Measurements from ENCODE around the gene KRT78. TPM values are rescaled to one million over a fixed set of nuclear protein-coding genes. Genes with fewer than 3 reads are reported as not detected.

KRT78 gene
- total RNA-seq, 1 experiment from 2014 or later, result not detected

DNA sequence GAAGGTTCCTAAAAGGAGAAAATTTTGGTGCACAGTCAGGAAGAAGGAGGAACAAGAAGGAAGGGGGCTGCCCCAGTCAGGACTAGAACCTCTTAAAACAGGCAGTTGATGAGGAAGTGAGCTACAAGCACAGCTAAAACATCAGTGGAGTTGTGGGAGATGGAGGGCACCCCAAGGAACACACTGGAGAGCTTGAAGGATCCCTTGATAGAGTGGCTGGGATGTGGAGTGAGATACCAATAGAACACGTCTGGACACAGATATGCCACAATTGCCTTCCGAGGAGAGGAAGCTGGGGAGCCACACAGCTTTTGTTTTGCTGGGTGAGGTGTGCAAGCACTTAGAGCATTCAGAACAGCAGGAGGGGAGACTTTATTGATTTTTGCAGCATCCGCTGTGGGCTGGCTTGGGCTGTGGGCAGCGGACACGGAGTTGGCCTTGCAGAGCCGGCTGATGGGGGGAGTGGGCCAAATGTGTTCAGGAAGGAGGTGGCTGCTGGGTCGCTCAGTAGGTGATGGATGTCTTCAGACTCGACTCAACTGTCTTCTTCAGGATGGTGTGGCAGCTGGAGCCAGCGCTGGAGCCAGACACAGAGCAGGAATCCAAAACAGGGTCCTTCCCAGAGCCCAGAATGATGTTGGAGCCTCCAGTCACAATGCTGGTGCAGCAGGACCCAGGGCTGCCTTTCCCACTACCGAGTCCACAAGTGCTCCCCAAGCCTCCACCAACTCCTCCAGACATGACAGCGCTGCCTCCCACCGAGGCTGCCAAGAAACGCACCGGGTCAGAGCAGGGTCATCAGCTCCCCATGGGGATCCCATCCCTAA is 10.0 kb downstream of the KRT78 start:
- no peak for DNase-seq (ENCODE audit: low spot score)

GRCh38 chr12:52837781-52838608 is 10.8 kb downstream of the KRT78 start:
- DNase-seq (ENCODE audit: low spot score), result no peak

DNA sequence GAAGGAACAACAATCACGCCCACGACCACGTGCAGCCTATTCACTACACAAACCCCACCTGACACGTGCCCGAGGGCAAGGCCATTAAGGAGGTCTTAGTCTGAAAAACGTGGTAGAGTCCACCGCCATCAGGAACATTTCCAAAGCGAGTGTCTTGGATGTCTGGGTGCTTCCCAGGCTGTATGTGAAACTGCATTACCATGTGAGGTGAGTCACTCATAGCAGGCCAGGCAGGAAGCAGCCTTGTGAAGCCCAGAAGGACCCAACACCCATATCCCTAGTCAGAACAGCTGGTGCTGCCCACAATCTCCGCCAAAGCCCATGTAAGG is 11.4 kb downstream of the KRT78 start:
- DNase-seq (ENCODE audit: low spot score), result peak; percentile 86

- no peak for DNase-seq (ENCODE audit: low spot score)
These were observed 12.0 kb downstream of the KRT78 start for GRCh38 chr12:52836491-52837412.

DNA sequence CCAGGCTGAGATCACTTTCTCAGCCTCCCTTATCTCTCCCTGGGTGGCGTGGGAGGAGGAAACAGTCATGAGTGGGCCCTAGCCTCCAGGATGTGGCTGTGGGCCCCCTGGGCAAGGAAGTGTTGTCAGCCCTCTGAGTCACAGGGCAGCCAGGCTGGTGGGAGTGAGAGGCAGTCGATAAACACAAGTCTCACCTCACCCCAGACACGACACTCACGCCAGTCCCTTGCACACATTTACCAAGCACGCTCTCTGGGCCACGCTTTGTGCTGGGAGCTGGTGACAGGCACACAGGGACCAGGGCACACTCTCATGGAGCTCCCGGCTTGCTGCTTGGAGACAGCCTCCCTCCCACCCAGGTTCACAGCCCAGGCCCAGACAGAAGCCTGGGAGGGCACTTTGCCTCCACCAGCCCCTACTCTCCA is 12.7 kb downstream of the KRT78 start:
- DNase-seq (ENCODE audit: low spot score), result peak; percentile 52

DNA sequence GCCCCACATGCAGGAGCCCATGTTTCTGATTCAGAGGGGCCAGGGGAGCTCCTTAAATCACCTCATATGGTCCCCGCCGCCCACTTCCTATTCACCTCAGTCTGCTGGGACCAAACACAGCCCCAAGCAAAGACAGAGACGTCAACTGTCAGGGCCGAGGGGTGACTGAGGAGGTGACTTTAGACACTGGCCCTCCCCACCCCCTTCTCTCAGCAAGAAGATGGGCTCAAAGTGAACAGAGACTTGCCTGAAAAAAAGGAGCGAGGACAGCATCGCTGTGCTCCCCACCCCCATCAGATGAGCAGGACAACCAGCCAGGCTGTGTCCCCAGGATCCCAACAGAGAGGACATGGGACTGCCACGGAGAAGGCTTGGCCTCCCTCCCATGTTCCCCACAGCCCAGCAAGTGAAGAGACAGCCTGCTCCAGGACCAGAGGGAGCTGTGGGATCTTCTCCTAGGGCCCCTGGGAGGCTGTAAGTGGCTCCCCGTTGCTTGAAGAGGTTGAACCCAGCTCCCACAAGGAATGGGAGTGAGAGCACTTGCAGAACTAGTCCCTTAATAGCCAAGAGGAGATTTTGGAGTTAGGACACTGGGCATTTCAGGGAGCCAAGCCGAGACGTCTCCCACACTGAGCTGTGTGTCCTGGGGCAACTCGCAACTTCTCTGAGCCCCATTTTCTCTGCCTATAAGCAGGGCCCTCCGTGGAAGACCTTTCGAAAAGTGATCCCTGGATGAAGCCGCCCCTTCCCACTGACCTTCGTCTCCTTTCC is 13.3 kb downstream of the KRT78 start:
- DNase-seq (ENCODE audit: low spot score), result no peak

- no peak for DNase-seq (ENCODE audit: low spot score)
These were observed 14.1 kb downstream of the KRT78 start for GRCh38 chr12:52834727-52835001.

DNA sequence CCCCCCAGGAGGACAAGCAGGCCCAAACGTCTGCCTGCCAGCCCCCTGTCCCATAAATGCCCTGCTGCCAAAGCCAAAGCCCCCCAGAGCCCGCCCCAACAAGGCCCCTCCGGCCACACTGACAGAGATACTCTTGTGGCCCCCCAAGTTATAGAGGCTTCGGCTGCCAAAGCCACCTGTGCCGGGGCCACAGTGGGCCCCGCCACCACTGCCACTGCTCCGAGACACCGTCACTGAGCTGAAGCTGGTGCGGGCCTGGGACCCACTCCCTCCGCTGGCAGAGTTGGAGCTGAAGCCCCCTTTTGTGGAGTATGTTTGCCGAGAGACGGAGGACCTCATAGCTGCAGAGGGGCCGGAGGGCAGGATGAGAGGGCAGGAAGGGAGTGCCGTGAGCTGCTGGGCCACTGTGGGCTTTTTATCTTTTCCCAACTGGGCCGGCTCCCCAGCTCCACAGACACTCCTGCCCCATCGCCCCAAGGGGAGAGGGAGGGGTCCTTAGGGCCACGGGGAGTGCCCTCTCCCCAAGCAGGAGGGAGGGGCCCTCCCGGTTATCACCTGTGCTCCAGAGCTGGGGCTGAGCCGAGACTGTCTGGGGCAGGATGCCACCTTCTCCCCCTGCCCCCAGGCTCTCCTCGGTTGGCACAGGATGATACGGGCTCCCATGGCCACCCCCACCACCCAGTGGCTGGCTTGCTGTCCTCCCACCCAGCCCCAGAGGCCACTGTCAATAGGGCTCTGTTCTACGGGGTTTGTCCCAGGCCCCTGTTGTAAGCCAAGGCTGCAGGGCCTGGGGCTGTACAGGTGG is 14.7 kb downstream of the KRT78 start, which contains the start of gene KRT79:
Gene KRT79 (minus strand): TSS at position 390 of the 805 bp plus-strand sequence. CDS start 51 bp downstream, at position 339.
- DNase-seq (ENCODE audit: low spot score), result no peak

DNA sequence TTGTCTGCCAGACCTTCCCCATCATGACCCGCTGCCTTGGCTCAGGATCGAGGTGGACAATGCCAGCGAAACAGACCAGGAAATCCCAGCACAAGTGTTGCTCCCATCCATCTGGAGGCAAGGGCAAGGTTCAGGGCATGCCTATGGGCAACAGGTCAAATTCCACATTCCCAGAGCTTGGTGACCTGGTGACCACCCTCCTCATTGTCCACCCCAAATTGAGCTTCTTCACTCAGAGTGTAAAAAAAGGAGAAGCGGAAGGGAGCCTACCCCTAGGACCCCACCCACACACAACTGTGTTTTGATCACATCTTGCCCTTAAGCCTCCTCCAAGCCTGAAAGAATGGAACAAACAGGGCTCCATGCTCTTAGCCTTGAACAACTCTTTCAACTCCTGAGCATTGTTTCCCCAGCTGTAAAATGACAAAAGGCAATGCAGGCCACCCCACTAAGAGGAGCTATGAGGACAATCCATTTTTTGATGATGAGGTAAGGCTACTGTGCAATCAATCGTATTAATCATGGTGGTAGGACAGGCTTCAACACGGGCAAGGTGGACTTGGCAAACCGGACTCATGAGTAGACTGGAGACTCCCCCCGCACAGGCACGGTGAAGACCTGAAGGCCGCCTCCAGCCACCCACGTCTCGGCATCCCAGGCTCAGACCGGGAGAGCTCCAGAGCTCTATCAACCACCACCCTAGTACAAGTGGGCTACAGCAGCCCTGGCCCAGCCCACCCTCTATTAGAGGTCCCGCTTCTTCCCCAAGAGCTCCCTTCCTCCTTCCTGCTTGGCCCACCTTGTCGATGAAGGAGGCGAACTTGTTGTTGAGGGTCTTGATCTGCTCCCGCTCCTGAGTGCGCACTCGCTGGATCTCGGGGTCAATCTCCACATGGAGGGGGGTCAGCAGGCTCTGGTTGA is 15.5 kb downstream of the KRT78 start:
- no peak for DNase-seq (ENCODE audit: low spot score)

DNA sequence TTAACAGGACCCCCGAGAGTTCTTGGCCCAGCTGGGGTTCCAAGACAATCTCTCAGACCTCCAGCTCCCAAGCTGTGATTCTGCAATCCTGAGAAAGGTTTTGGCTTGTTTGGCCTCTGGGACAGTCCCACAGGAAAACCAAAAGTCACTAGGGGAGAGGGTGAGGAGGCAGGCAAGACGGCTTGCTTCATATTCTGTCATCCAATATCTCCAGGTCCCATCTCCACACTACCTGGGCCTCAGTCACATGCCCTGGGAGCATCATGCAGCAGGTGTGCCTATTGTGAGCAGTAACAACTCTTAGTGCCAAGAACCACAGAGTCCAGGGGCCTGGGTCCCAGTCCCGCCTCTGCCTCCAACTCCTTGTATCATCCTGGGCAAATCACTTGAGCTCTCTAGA is 16.3 kb downstream of the KRT78 start:
- no peak for DNase-seq (ENCODE audit: low spot score)

DNA sequence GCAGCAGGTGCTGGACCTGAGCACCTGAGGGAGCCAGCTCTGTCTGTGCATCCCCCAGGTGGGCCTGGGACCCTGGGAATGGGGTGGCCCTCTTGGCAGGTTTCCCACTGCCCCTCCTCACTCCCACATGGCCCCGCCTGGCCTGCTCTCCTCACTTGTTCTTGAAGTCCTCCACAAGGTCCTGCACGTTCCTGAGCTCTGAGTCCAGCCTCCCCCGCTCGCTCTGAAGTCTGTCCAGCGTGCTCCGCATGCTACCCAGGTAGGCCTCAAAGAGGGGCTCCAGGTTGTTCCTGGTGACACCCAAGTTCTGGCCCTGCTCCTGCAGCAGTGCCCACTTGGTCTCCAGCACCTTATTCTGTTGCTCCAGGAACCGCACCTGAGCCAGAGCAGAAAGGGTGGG is 17.5 kb downstream of the KRT78 start:
- no peak for DNase-seq (ENCODE audit: low spot score)

DNA sequence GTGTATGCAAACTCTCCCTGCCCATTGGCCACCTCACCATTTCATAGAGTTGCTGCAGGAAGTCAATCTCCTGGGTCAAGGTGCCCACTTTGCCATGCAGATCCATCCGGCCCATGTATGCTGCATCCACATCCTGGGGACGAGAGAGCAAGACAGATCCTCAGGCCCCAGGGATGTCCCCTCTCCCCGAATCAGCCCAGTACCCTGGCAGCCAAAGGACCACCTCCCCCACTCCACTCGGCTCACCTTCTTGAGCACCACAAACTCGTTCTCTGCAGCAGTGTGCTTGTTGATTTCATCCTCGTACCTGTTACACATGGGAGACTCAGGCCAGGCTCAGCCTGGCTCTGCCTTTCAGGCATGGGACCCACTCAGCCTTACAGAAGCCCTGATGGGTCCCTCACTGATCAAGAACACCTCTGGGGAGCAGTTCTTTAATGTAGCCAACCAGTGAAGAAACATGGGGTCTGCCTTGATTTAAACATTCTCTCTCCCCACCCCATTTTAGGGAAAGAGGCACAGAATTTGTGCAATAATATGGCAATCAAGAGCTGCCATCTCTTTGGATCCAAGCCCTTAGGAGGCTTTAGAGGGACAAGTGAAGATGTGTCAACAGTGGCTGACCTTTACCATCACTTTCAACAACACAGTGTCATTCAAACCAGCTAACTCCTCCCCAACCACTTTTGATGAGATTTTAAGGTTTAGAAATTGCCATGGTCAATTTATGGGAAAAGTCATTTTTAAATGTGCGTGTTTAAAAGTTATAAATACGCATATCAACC is 18.6 kb downstream of the KRT78 start:
- no peak for DNase-seq (ENCODE audit: low spot score)

GRCh38 chr12:52828591-52829021 is 20.2 kb downstream of the KRT78 start:
- no peak for DNase-seq (ENCODE audit: low spot score)

DNA sequence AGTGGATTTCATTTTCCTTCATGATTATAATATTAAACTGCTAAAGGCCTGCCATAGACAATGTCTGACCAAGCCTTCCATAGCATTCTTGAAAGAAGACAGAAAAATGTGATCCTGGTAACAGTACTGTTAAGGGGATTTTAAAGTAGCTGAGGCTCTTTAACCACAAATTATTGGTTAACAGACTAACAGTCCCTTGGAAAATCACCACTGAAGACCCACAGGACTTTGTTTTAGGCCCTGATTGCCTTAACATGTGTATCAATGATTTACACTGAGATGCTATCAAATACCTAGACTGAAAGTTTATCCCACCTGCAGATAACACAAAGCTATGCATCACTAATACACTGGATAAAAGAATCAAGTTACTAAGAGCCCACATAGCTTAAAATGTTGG is 20.6 kb downstream of the KRT78 start:
- no peak for DNase-seq (ENCODE audit: low spot score)

DNA sequence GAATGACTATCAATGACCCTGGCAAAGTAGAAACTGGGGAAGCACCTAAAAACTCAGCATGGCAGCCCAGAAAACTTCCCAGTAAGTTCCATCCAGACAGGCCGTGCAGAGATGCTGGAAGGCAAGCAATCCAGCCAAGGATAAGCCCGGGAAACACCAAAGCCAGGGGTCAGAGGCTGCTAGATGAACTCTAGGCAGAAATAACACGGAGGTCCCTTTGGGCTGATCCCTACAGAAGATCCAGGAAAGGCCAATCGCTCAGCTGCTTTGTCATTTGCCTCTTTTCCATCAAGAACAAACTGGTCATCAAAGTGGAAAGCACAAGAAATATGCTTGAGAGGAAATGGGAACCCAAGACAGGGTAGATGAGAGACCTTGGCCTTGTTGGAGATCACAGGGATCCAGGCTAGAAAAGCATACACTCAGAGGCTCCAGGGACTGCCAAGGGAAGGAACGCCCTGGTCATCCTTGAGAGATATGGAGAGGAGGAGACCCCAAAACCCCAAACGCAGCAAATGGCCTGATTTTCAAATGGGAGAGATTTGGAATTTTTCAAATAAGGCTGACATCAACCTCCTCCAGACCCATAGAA is 21.2 kb downstream of the KRT78 start:
- DNase-seq (ENCODE audit: low spot score), result no peak

- DNase-seq (ENCODE audit: low spot score), result no peak
These were observed 21.9 kb downstream of the KRT78 start for GRCh38 chr12:52826611-52827498.

GRCh38 chr12:52825961-52826360 is 22.8 kb downstream of the KRT78 start:
- DNase-seq (ENCODE audit: low spot score), result no peak
